ENCODE results near the gene ISOC2.

DNA sequence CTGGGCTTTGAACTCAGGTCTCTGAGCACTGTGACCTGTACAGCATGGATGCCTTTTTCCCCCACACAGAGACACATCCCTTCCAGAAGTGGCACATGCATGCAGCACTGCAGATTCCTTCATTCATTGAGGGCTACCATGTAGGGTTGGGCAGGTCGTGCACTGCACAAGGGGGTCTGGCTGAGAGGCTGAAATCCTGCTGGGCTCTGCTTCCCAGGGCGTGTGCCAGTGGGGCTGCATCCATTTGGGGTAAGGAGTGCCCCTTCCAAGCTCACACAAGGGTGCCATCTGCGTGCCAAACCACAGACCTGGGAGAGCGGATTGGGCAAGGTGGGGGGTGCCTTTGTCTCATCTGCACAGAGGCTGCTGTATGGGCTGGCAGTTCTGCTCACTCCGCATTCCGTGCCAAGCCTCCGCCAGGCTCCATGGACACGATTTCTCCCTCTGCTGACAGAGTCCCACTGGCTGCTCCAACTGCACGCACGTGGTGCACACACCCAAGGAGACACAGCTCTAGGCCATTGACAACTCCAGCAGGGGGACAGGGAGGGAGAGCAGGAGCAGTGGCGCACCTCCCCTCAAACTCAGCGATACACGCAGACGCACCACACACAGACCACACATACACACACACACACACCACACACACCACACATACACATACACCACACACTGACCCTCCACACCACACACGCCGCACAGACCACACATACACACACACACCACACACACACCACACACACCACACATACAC is 13.8 kb downstream of the ISOC2 start:
- TF ChIP-seq POLR2A (IDR thresholded peaks at IDR 0.05; ENCODE audit: low read length) (no peak), GATA1 (IDR thresholded peaks at IDR 0.05; ENCODE audit: low read depth, low read length) (no peak)

All from erythroblast (primary cell).